ENCODE measurements around the gene RAB38.

Gene RAB38

DNA sequence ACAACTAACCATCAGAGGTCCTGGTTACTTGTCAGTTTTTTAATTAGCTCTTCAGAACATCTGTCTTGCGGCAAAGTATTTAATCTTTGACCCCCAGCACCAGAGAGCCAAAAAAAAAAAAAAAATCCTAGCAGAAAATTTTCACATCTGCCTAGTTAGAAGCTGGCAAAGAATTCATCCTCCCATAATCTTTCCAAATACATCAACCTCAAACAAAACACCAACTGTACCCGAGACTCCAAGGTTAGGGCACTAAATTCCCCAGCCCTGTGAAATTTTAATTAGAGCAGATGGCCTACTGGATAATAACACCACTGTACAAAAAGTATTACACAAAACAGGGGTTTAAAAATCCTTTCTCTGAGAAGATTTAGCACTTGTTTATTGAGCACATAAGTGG, 55.7 kb downstream of the RAB38 start:
- Mint-ChIP-seq H3K36me3 (ENCODE audit: low read depth) (no peaks in the 10 kb centered on the region), H3K4me1 (peaks cover 11% of the 10 kb centered on the region), H3K4me3 (no peak overlapping the region), H3K27ac (no peak overlapping the region), H3K9me3 (no peaks in the 10 kb centered on the region), H3K27me3 (ENCODE audit: low read depth, poor library complexity) (peaks cover 2% of the 10 kb centered on the region)
- TF ChIP-seq, protein P1, sequence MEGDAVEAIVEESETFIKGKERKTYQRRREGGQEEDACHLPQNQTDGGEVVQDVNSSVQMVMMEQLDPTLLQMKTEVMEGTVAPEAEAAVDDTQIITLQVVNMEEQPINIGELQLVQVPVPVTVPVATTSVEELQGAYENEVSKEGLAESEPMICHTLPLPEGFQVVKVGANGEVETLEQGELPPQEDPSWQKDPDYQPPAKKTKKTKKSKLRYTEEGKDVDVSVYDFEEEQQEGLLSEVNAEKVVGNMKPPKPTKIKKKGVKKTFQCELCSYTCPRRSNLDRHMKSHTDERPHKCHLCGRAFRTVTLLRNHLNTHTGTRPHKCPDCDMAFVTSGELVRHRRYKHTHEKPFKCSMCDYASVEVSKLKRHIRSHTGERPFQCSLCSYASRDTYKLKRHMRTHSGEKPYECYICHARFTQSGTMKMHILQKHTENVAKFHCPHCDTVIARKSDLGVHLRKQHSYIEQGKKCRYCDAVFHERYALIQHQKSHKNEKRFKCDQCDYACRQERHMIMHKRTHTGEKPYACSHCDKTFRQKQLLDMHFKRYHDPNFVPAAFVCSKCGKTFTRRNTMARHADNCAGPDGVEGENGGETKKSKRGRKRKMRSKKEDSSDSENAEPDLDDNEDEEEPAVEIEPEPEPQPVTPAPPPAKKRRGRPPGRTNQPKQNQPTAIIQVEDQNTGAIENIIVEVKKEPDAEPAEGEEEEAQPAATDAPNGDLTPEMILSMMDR (IDR thresholded peaks at IDR 0.05): no peak
- DNase-seq: no peak

- no peak for DNase-seq
- H3K27ac Mint-ChIP-seq: peak overlapping the region; percentile 45
- TF ChIP-seq, protein P1 (IDR thresholded peaks at IDR 0.05): no peak
These were observed 57.9 kb downstream of the RAB38 start for GRCh38 chr11:88117281-88117858.

DNA sequence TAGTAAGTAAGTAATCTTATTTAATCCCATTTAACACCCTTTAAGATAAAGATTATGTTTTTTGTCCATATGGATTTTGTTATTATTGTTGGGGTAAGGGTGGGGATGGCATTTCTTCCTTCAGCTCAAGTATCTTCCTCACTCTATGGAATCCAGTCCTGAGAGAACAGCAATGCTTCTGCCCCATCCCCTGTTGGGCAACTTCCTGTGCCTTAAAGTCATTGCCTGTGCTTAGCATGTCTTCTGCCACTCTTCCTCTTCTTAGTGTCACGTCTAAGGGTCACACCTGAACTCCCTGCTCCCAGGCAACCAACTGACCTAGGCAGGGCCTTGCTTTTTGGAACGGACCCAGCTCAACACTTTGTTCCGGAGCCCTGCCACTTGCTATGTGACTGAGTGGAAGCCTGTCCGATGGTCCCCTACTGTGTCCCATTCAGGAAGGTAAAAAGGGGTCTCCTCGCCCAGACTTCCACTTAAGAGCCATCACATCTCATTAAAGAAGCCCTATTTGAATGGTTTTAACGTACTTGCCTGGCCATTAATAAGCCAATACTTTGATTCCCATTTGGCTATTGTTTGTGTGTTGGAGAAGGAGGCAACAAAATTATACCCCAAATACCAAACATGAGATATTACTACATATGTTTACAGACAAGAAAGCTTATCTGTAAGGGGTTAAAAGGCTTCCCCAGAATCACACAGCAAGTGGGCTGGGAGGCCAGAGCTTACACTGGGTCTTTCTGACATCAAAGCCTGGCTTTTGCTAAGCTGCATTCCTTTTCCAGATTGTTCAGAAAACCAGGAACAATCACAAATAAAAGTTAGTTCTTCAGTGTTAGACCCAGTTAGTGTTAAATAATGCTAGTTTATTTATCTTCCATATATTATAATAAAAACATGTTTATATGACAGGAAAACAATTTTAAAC, 59.2 kb downstream of the RAB38 start:
- Mint-ChIP-seq H3K4me1 (peaks cover 11% of the 10 kb centered on the region), H3K36me3 (ENCODE audit: low read depth) (peaks cover 2% of the 10 kb centered on the region), H3K9me3 (peaks cover 2% of the 10 kb centered on the region), H3K27ac (peak overlapping the region; percentile 55), H3K4me3 (no peak overlapping the region), H3K27me3 (ENCODE audit: low read depth, poor library complexity) (peaks cover 2% of the 10 kb centered on the region)
- DNase-seq: no peak
- TF ChIP-seq, protein P1 (IDR thresholded peaks at IDR 0.05): no peak

More at GRCh38 chr11:88117281-88117858, 57.9 kb downstream of the RAB38 start:
- Mint-ChIP-seq H3K4me3 (no peak overlapping the region), H3K27me3 (ENCODE audit: low read depth, poor library complexity) (peaks cover 2% of the 10 kb centered on the region), H3K4me1 (peaks cover 11% of the 10 kb centered on the region), H3K9me3 (no peaks in the 10 kb centered on the region), H3K36me3 (ENCODE audit: low read depth) (no peaks in the 10 kb centered on the region)

- Mint-ChIP-seq H3K27me3 (ENCODE audit: low read depth, poor library complexity) (peaks cover 2% of the 10 kb centered on the region), H3K27ac (no peak overlapping the region), H3K9me3 (peaks cover 6% of the 10 kb centered on the region), H3K4me3 (no peak overlapping the region), H3K36me3 (ENCODE audit: low read depth) (peaks cover 12% of the 10 kb centered on the region), H3K4me1 (peaks cover 11% of the 10 kb centered on the region)
- TF ChIP-seq, protein P1 (IDR thresholded peaks at IDR 0.05): no peak
- no peak for DNase-seq
These were observed 60.7 kb downstream of the RAB38 start for GRCh38 chr11:88114486-88115045.

- H3K36me3 Mint-ChIP-seq (ENCODE audit: low read depth): peaks cover 32% of the 10 kb centered on the region
- no peaks in the 10 kb centered on the region for H3K27me3 Mint-ChIP-seq (ENCODE audit: low read depth, poor library complexity)
- H3K4me1 Mint-ChIP-seq: peaks cover 9% of the 10 kb centered on the region
- H3K27ac Mint-ChIP-seq: no peak overlapping the region
- TF ChIP-seq, protein P1 (IDR thresholded peaks at IDR 0.05): no peak
- peaks cover 29% of the 10 kb centered on the region for H3K9me3 Mint-ChIP-seq
- DNase-seq: no peak
- no peak overlapping the region for H3K4me3 Mint-ChIP-seq
These were observed 68.6 kb downstream of the RAB38 start for GRCh38 chr11:88106666-88107065.
